Fibroblast of skin of left biceps (primary cell): ENCODE results near the gene SYNRG.

Experiments
- DNase-seq, 2 experiments: peaks; one replicate each; pipeline ENCODE4 v3.0.0-alpha.2; 2013; ENCODE audit warnings: low read depth in 2 of 2

SYNRG gene

DNA sequence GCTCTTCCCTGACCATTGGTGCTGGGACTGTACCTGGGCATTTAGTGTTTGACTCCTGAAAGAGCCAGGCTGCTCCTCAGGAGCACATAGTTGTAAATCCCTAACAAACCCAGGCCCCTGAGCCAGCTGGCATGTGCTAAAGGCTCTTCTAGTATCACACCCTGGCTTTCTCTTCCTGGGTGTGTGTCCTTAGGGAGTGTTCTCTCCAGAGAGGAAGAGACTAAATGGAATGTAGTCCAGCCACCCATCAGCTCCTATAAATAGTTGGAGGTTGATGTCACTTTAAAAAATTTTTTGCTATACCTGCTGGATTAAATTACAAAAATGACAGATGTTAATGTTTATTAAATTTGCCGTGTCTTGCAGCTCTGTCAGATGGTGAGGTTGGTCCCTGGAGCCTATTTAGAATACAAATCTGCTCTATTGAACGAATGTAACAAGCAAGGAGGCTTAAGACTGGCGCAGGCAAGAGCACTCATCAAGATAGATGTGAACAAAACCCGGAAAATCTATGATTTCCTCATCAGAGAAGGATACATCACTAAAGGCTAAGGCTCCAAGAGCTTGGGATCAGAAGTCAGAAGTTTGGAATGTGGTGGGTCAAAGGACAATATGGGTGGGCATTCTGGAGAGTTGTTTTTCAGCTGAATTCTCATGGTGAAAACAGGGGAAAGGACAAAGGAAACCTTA is 132.6 kb downstream of the SYNRG start:
- DNase-seq, result no peak

DNA sequence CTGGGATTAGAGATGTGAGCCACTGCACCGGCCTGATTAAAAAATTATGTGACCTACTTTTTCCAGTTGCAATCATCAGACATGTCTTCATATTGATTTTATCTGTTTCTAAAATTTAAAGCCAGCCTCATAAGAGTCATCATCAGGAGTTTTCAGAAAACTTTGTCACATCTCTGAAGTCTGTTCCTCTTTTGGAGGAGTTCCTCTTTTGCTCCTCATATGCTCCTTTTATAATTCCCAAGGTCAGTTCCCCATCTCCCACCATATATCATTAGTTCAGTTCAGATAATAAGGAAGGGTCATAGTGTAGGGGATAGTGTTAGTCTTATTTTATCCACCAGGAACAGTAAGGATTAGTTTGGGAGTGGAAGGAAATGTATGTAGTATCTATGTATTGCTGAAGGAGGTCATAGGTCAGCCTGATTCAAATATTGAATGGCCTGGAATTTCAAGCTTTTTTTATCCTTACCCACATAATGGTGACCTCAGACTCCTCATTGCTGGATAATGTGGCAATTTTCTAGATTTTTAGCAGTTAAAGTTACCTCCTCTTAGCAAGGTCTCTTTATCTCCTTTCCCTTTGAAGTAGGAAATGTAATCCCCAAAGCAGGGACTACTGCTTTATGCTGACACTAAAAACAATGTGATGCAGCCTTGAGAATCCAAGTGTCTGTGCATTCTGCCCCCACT is 133.3 kb downstream of the SYNRG start:
- no peak for DNase-seq

DNA sequence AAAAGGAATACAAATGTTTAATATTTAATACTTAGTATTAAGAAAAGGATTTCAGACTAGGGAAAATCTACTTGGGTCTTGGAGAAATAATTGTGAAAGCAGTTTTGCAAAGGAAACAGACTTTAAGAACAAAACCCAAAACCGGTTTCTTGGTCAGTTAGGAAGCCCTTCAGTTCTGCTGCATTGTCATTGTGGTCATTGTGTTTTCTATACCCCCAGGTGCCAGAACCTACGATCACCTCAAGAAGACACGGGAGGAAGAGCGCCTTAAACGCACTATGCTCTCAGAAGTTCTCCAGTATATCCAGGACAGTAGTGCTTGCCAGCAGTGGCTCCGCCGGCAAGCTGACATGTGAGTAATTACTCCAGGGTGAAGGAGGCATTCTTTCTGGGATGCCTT is 139.0 kb downstream of the SYNRG start:
- no peak for DNase-seq

DNA sequence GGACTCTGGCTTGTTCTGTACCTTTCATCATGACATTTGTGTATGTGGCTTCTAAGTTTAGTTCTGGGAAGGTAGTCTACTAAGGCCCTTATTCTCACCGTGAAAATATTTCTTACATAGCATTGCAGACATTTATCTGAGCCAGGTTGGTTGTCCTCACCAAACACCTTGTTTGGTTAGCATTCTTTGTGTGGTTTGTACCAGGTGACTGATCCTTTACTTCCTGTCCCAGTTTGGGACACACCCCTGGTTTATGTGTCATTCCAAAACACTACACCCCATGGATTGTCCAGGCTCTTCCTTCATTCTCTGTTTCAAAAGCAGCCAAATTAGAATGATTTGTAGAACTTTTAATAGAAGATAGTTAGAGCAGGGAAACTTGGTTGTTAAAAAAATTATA is 142.7 kb downstream of the SYNRG start:
- DNase-seq, result no peak

DNA sequence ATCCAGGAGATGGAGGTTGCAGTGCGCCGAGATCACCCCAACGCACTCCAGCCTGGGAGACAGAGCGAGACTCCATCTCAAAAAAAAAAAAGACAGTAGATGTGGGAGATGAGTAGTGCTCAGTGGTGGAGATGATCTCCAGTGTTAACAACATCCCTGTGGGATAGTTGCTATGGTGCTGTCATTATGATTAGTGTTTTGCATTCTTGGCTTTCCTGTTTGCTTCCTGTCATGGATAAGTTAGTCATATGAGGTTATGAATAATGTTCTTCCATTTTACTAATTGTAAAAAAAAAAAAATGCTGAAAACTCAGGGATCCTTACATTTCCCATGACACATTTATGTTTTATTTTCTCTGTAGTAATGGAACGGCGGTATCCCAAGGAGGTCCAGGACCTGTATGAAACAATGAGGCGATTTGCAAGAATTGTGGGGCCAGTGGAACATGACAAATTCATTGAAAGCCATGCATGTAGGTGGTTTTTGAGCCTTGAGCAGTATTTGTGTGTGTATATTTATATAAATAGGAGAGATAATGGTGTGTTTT is 144.1 kb downstream of the SYNRG start:
- no peak for DNase-seq
